Endothelial cell of umbilical vein (primary cell): ENCODE measurements around the gene MIGA2. TPM values are rescaled to one million over a fixed set of nuclear protein-coding genes. Genes with fewer than 3 reads are reported as not detected.

Source experiments
- BruUV-seq: library from RNA; stranded (reverse); fragments of 400-500 nt; replicated peaks from 2 replicates; lab custom pipeline; 2021; lab: Mats Ljungman, UMichigan
- CTCF ChIA-PET: fragments of 300-600, 350-600 bp; sonication (Branson Sonifier 250); formaldehyde crosslinking; loops from one replicate; lab custom pipeline; 2021; ENCODE audit warnings: antibody characterized with exemption, inconsistent platforms; lab: Charles Lee
- POLR2A ChIA-PET: fragments of 300-600, 350-600 bp; sonication (Branson Sonifier 250); formaldehyde crosslinking; loops from one replicate; lab custom pipeline; 2021; ENCODE audit warnings: antibody characterized with exemption, inconsistent platforms; lab: Charles Lee
- DNase-seq: peaks from one replicate; pipeline ENCODE4 v3.0.0-alpha.2; 2011; ENCODE audit warnings: low read depth, low spot score
- FAIRE-seq: peaks from 2 replicates; lab custom pipeline; 2011; peaks lifted over from hg19 to GRCh38; lab: Jason Lieb, UNC
- H2AFZ ChIP-seq: 2 replicates; pipeline ENCODE4 v1.6.0; 2012; ENCODE audit warnings: low read depth, low read length, control low read depth, inconsistent platforms
- H3K27ac ChIP-seq: 2 replicates; pipeline ENCODE4 v1.5.1; 2011; ENCODE audit warnings: low read depth, mild to moderate bottlenecking, control low read depth, low read length, moderate library complexity; ENCODE audit not compliant: insufficient read depth
- H3K27me3 ChIP-seq, 2 experiments: 2 replicates each; pipeline versions ENCODE4 v1.6.0 to v1.6.1; 2011; ENCODE audit warnings: low read length in 2 of 2, mixed read lengths in 1 of 2; ENCODE audit not compliant: control insufficient read depth in 2 of 2, insufficient read depth in 2 of 2
- H3K36me3 ChIP-seq, 2 experiments: 2 replicates in 1 of 2; 3 replicates in 1 of 2; pipeline ENCODE4 v1.5.1; 2011; ENCODE audit warnings: low read length in 2 of 2, mild to moderate bottlenecking in 1 of 2, moderate library complexity in 1 of 2; ENCODE audit not compliant: control insufficient read depth in 2 of 2, insufficient read depth in 2 of 2; ENCODE audit errors: extremely low read depth in 1 of 2
- H3K4me1 ChIP-seq: 3 replicates; pipeline ENCODE4 v1.5.1; 2011; ENCODE audit warnings: mild to moderate bottlenecking, low read length; ENCODE audit not compliant: control insufficient read depth, insufficient read depth; ENCODE audit errors: extremely low read depth
- H3K4me2 ChIP-seq: 2 replicates; pipeline ENCODE4 v1.6.1; 2011; ENCODE audit warnings: low read length, control low read depth, mixed read lengths; ENCODE audit not compliant: insufficient read depth
- H3K4me3 ChIP-seq, 3 experiments: fragments of 200-600 bp in 1 of 3; sonication (generic), shearing (Covaris generic) in 1 of 3; replicated peaks in 1 of 3; 2 replicates each; pipeline ENCODE4 v1.5.1; 2011 to 2016; ENCODE audit warnings: control low read depth in 3 of 3, low read length in 3 of 3, mild to moderate bottlenecking in 2 of 3, inconsistent platforms in 1 of 3, low read depth in 1 of 3, moderate library complexity in 1 of 3; ENCODE audit not compliant: insufficient read depth in 1 of 3
- H3K79me2 ChIP-seq: 2 replicates; pipeline ENCODE4 v1.6.0; 2012; ENCODE audit warnings: low read length, inconsistent platforms; ENCODE audit not compliant: control insufficient read depth, insufficient read depth
- H3K9ac ChIP-seq: replicated peaks from 2 replicates; pipeline ENCODE3; 2011; ENCODE audit warnings: low read length, control low read depth; ENCODE audit not compliant: insufficient read depth; ENCODE audit errors: extremely low read depth
- H3K9me1 ChIP-seq: replicated peaks from 3 replicates; pipeline ENCODE4 v1.6.0; 2011; ENCODE audit warnings: mild to moderate bottlenecking, low read length; ENCODE audit not compliant: control insufficient read depth, insufficient read depth; ENCODE audit errors: extremely low read depth
- H3K9me3 ChIP-seq: replicated peaks from 2 replicates; pipeline ENCODE4 v1.5.1; 2012; ENCODE audit warnings: low read length, inconsistent platforms; ENCODE audit not compliant: control insufficient read depth, insufficient read depth
- H4K20me1 ChIP-seq: replicated peaks from 2 replicates; pipeline ENCODE3; 2011; ENCODE audit warnings: mild to moderate bottlenecking, low read length; ENCODE audit not compliant: control insufficient read depth, insufficient read depth; ENCODE audit errors: extremely low read depth
- EZH2 ChIP-seq: IDR thresholded peaks from 2 replicates; pipeline ENCODE4 v1.6.1; 2012; ENCODE audit warnings: borderline replicate concordance, low read depth, mild to moderate bottlenecking, moderate library complexity, low read length, inconsistent platforms; ENCODE audit not compliant: severe bottlenecking
- GATA2 ChIP-seq: IDR thresholded peaks from 2 replicates; pipeline ENCODE4 v1.7.0; 2011; ENCODE audit warnings: low read depth, mild to moderate bottlenecking, moderate library complexity, mixed read lengths, low read length; ENCODE audit not compliant: insufficient read length, insufficient read depth
- JUN ChIP-seq: IDR thresholded peaks from 2 replicates; pipeline ENCODE4 v1.6.1; 2011; ENCODE audit warnings: borderline replicate concordance, low read depth; ENCODE audit not compliant: insufficient read length, insufficient read depth
- MYC ChIP-seq: IDR thresholded peaks from one replicate; pipeline ENCODE4 v1.6.1; 2011; ENCODE audit warnings: mild to moderate bottlenecking, low read depth, low read length
- POLR2A ChIP-seq: IDR thresholded peaks from 2 replicates; pipeline ENCODE4 v1.6.1; 2012; ENCODE audit warnings: low read depth, mild to moderate bottlenecking, control low read depth, low read length
- POLR2AphosphoS5 ChIP-seq: IDR thresholded peaks from 2 replicates; pipeline ENCODE4 v1.6.1; 2012; ENCODE audit warnings: low read depth, mild to moderate bottlenecking, control low read depth, low read length, moderate library complexity; ENCODE audit not compliant: insufficient read depth
- dilution Hi-C: fragments of 300-500 bp; cut with MboI; formaldehyde crosslinking; loops from one replicate; pipeline ENCODE4 v1.15.0; 2019; ENCODE audit warnings: low sequenced_read_pairs; ENCODE audit not compliant: extremely low pct_ligation_motif_present
- intact Hi-C: fragments of 100-400 bp; cut with micrococcal nuclease; formaldehyde crosslinking; loops from one replicate; pipeline ENCODE4 v1.10.0; 2022
- polyA plus RNA-seq, 4 experiments: library from polyadenylated mRNA; depleted of rRNA in 3 of 4; stranded (reverse) in 3 of 4; unstranded in 1 of 4; fragments of >200 nt; gene quantifications; 2 replicates each; pipeline versions ENCODE4 v1.2.1 to v1.2.3, GENCODE V29; 2011 to 2012; ENCODE audit warnings: missing spikeins in 1 of 4
- total RNA-seq: library from RNA; stranded (reverse); gene quantifications from 2 replicates; pipeline ENCODE4 v1.2.3, GENCODE V29; 2021
- TF ChIP-seq, protein P1 (sequence below), 2 donors: IDR thresholded peaks; 1 replicate in 1 of 2; 2 replicates in 1 of 2; pipeline ENCODE4 v1.5.1; 2011; ENCODE audit warnings: low read length in 2 of 2, mild to moderate bottlenecking in 2 of 2, moderate library complexity in 2 of 2, control low read depth in 1 of 2, inconsistent platforms in 1 of 2, low read depth in 1 of 2; ENCODE audit not compliant: insufficient read depth in 1 of 2; ENCODE audit errors: extremely low read depth in 1 of 2

The MIGA2 gene
- total and polyA plus RNA-seq, 2 donors (not counting 3 experiments of a cell fraction or from before 2014, with no cell fraction given): 27.7 to 28.0 TPM

DNA sequence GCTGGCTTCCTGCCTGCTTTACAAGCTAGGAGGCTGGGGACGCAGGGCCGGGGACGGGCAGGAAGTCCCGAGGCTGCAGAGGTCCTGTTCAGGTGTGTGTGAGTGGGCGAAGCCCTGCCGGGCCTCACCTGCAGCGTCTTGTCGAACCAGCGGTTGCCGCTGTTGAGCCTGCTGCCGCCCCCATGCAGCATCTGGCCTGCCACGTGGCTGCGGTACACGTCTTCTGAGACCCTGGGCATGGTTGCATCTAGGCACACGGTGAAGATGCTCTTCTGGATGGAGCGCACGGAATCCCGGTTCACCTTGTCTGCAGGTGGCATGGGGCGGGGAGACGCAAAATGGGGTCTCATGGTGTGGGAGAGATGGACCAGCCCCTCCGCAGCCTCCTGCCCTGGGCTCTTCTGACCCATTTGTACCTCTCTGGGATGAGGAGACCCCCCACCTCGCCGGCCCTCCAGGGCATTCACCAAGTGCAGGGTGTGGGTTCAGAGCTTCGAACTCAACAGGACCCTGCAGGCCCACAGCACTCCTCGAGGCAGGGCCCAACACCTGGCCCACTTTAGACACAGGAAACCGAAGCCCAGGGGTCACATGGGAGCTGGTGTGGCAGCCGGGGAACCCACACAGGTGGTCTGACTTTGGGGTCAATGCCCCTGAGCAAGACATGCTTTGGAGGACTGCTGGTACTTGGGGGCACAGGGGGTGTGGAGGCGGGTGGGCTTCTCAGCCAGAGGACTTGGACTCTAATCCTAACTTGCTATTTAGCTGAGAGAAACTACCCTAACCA, 64.2 kb downstream of the MIGA2 start:
- dilution Hi-C loops (no loop called here), intact Hi-C loops (no loop called here)
- no peak for TF ChIP-seq GATA2
- TF ChIP-seq MYC: no peak
- TF ChIP-seq JUN: no peak
- TF ChIP-seq, protein P1, sequence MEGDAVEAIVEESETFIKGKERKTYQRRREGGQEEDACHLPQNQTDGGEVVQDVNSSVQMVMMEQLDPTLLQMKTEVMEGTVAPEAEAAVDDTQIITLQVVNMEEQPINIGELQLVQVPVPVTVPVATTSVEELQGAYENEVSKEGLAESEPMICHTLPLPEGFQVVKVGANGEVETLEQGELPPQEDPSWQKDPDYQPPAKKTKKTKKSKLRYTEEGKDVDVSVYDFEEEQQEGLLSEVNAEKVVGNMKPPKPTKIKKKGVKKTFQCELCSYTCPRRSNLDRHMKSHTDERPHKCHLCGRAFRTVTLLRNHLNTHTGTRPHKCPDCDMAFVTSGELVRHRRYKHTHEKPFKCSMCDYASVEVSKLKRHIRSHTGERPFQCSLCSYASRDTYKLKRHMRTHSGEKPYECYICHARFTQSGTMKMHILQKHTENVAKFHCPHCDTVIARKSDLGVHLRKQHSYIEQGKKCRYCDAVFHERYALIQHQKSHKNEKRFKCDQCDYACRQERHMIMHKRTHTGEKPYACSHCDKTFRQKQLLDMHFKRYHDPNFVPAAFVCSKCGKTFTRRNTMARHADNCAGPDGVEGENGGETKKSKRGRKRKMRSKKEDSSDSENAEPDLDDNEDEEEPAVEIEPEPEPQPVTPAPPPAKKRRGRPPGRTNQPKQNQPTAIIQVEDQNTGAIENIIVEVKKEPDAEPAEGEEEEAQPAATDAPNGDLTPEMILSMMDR (IDR thresholded peaks at IDR 0.05; ENCODE audit: extremely low read depth in 1 of 2, insufficient read depth in 1 of 2, low read depth in 1 of 2, low read length in 2 of 2): no peak
- TF ChIP-seq POLR2AphosphoS5: no peak
- no peak for TF ChIP-seq POLR2A
- no peak for TF ChIP-seq EZH2
- Histone ChIP-seq H3K9me1 (no peaks in the 10 kb centered on the region), H3K79me2 (no peaks in the 10 kb centered on the region), H3K9ac (no peak overlapping the region), H4K20me1 (no peaks in the 10 kb centered on the region), H3K9me3 (no peaks in the 10 kb centered on the region), H3K4me1 (no peaks in the 10 kb centered on the region), H3K27me3 (no peaks in the 10 kb centered on the region), H3K27ac (no peak overlapping the region), H3K36me3 (peaks cover 0 to 2% of the 10 kb centered on the region in 2 experiments), H3K4me3 (no peak overlapping the region), H3K4me2 (no peak overlapping the region), H2AFZ (no peak overlapping the region)
- POLR2A ChIA-PET: no interaction called here
- CTCF ChIA-PET: no interaction called here
- no peak for FAIRE-seq
- no TSS peak for BruUV-seq
- DNase-seq: no peak
